Tongue (tissue), 2 donors: Measurements from ENCODE around the gene CEP44. TPM values are rescaled to one million over a fixed set of nuclear protein-coding genes. Genes with fewer than 3 reads are reported as not detected.
"Not testable (repeated sequence)": the region's sequence is repeated elsewhere in the genome, so short reads cannot be mapped to it uniquely, and the experiment has no call there.

Source experiments
- DNase-seq: peaks from one replicate; pipeline ENCODE4 v3.0.0-alpha.2; 2015
- total RNA-seq: library from RNA; depleted of rRNA; stranded (reverse); fragments of >200 nt; gene quantifications from one replicate; pipeline ENCODE4 v1.2.3, GENCODE V29; 2014

CEP44 gene, protein sequence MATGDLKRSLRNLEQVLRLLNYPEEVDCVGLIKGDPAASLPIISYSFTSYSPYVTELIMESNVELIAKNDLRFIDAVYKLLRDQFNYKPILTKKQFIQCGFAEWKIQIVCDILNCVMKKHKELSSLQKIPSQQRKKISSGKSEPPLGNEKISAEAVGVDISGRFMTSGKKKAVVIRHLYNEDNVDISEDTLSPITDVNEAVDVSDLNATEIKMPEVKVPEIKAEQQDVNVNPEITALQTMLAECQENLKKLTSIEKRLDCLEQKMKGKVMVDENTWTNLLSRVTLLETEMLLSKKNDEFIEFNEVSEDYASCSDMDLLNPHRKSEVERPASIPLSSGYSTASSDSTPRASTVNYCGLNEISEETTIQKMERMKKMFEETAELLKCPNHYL
- 32.8 TPM for total RNA-seq

DNA sequence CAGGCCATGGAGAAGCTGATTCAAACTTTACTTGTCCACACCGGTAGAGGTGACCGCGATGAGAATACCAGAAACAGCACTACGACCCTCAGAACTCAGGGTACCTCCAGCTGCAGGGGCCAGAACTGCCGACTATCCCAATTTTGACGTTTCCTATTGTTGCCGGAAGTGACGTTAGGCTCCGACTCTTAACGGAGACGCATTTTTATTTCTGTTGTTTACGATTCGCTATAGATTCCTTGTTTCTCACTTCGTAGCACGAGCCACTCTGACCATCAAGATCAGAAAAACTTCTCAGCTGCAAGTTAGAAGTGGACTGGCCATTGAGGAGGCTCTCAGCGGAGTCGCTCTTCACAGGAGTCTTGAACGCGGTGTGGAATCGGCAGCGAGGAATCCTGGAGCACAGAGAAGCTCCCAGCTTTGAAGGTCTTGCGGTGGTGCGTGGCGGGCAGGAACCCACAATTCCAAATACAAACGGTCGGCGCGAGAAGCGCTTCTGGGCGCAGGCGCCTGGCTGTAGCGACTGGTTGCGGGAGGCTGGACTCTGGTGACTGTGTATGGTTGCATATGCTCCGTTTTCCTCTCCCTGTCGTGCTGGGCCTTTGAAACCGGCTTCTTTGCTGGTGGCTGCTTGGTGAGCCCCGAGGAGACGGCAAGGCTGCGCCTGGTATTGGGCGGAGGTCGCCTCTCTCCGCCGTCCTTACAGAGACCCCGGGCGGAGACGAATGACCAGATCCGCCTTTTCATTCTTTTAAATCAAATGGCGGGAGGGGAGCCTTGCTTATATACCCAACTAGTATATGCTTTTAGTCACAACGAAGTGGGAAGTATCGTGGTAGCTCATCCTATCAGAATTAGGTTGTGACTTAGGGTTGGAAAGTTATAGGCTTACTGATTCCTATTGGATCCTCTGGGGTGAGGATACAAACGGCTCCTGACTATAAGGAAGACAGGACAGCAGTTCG is at the start of gene CEP44, which contains the start of gene FBXO8:
Gene CEP44 (plus strand): TSS at position 405 of the 965 bp plus-strand sequence. CDS start 15,211 bp downstream, outside the sequence.
Gene FBXO8 (minus strand): TSS at position 161 of the 965 bp plus-strand sequence. CDS start 20,575 bp downstream, outside the sequence.
- peak; percentile 94 for DNase-seq

DNA sequence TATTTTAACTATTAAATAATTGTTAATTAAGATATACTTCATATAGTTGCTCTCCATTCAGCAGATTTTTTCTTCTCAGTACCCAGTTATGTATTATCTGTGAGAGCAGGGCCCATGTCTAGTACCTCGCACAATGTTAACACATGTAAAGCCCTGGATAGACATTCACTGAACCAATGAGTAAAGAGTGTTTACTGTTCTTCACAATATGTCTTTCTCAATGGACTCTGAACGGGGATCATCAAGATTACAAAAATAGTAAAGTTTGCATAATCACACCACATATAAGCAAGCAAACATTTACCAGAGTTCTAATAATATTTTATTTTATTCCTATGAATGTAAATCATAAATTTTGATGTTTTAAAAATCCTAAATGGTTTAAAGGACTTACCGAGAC is 47.4 kb upstream of the CEP44 start:
- no peak for DNase-seq

DNA sequence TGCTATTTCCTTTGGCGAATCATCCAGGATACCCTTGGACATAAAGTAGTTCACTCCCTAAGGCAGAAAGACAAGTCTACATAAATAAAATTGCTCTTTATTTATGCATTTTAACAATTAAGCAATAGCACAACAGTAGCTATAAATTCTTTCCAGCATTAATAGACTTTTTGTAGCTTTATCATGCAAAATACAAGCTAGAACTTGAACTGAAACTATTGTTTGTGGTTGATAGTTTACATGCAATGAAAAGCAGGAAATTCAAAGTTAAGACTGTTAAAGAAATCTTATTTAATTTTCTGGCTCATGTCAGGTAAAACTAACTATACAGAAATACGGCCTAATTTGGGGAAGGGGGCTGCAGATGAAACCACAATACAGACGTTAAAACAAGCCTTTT is 42.5 kb upstream of the CEP44 start:
- DNase-seq: no peak

DNA sequence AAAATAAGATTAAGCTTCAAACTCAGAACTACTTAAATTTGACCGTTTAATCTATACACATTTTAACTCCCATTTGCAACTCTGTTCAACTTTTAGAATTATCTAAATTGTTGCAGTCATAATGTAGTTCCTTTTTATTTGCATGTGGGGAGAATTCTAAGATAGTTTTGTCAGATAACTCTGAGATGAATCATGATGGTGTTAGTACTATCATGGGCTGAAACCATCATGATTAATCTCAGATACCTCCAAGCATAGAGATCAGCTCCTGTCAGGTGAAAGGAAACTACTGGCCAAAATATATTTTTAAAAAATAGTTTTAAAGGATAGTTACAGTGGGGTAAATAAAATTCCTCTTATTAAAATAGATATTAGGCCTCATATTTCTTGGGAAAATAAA is 39.3 kb upstream of the CEP44 start:
- DNase-seq: no peak

DNA sequence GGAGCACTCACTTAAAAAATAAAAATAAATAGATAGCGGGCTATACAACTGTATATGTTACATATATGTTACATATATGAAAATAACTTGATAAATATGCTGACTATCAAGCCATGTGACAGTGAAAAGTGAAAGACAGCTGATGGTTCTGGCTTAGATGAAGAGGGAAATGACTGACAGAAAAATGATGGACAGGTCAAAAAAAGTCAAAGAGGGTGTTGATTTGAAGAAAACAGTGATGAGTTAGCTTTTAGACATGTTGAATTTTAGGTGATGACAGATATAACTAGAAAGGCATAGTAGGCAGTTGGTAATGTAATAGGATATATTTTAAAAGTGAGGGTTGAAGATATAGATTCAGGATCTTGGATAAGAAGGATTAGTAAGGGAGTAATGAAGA is 38.0 kb upstream of the CEP44 start:
- DNase-seq: no peak

DNA sequence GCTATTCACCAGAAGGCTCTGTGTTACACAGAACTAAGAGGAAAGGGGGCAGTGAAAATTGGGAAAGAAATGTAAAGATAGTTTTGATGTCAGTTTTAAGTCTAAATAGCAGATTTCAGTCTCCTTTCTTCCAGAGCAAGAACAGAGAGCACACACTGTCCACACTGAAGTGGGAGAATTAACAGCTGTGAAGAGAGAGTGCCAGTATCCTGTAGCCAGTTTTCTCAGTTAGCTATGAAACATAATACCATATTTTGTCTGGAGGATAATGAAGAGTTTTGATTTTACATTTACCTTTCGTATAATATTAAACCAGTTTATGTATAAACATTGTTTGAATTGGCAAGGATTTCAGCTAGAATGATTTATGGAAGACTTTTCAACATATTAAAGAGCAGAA is 35.3 kb upstream of the CEP44 start:
- DNase-seq: peak; percentile 44

DNA sequence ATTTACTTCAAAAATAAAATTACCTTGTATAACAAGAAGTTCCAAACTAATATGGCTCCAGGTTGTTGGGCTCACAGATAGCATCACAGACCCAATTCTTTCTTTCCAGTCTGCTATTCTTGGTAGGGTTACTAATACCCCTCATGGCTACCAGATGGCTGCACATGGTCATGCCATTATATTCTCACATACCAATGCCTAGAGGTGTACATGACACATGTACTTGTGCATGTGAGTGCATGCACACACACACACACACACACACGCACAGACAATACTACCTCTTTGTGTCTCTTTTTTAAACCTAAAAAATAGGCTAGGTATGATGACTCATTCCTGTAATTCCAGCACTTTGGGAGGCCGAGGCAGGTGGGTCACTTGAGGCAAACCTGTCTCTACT is 31.3 kb upstream of the CEP44 start:
- no peak for DNase-seq

DNA sequence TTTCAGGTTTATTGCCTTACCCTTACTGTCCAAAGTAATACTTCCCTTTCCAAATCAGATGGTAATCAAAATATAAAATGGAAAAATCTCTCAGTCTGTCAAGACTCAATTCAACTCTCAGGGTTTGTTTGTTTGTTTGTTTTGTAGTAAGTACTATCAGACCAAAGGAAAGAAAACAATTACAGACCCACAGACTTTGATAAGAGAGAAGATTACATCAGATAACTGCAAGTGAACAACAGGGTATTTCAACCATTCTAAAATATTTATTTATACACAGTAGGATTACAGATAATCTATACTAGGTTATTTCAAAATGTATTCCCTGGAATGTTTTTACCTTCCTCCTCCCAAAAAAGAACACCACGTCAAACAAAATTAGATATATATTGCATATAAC is 29.1 kb upstream of the CEP44 start:
- no peak for DNase-seq

DNA sequence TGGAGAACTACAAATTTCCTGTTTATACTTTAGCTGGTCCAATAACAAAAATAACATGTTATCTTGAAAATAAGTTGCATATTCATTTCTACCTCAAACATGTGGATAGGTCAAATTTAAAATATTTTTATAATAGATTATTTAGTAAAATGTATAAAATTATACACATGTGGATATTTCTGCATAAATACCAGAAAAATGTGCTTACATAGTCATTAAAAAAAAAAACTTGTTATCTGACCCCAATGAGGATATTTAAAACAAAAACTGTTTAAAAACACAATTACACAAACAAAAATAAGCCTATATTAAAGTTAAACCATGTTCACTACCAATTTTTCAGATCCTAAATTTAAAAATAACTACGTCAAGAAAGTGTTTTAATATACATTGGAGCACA is 28.3 kb upstream of the CEP44 start:
- DNase-seq: no peak

DNA sequence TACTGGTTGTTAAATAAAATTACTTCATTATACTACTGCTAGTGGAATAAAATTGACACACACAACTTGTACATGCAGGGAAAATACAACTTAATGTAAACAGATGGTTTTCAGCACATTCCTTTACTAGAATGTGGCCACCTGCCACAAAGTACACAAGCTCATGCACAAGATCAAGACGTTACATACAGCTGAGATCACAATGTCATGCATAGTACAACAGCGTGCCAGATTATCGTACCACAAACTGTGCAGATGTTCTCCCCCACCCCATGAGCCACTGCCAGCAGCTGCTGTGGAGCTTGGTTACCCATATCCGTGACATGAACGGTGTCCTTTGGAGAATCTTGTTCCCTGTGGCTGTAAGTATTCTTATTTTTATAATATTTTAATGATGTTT is 27.9 kb upstream of the CEP44 start:
- peak; percentile 89 for DNase-seq

DNA sequence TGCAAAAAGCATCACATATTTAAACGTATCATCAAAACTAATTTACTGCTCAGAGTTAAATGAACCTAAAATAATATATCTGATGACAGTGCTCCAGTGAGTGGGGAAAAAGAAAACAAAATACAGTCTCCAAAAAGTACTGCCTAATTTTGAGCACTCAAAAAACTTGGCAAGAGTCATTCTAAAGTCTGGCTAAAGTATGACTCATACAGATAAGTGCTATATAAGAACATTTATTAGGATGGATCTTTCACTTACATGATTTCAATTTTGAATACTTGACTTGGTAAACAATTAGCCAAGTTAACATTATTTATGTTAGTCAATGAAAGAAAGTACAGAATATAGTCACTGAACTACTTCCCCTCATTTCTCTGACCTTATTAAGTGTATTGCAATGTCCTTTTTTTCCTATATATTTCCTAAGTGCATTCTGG is 27.4 kb upstream of the CEP44 start:
- peak; percentile 26 for DNase-seq

DNA sequence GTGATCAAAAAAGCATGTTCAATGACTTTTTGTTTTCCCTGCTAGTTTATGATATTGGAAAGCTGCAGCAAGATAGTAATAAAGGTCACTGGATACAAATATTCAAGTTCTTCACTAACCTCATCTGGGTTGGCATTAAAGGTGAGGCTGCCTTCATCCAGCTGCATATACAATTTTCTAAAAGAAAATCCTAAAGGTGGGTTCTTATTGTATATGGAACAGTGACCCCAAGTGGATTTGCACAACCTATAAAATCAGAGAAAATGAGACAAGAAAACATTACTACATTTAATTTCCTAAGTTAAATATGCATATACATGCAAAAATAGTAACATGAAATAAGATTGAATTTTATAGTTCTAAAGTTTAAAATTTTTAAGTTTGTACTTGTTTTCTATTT is 24.1 kb upstream of the CEP44 start:
- no peak for DNase-seq

DNA sequence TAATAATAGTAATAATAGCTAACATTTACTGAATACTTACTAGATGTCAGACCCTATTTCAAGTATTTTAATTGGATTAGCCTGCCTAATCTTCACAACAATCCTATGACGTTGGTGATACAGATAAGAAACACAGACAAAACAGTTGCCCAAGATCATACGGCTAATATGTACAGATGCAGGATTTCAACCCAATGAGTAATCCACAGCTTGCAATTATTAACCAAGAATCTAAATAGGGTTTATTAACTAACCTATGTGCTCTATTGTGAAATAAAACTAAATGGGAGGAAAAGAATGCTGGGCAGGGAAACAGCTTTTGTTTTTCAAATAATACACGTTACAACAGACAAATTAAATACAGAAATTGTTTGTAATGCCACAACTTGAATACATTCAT is 23.6 kb upstream of the CEP44 start:
- DNase-seq: no peak

DNA sequence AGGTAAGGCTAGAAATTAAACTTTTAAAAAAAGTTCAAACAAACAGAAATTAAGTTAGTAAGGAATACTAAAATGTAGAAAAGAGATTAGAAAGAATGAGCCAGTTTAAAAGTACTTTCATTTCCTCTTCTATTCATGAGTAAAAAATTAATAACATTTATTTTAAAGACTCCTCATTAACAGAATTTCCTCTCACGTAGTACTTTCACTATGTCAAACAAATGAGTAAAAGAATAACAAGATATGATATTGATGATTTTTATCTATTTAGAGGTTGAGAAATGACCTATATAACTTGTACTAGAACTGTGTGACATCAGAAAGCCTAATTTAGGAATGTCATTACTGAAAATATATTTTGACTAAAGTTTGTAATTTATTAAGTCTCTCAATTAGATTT is 22.3 kb upstream of the CEP44 start:
- not testable (repeated sequence) for DNase-seq

DNA sequence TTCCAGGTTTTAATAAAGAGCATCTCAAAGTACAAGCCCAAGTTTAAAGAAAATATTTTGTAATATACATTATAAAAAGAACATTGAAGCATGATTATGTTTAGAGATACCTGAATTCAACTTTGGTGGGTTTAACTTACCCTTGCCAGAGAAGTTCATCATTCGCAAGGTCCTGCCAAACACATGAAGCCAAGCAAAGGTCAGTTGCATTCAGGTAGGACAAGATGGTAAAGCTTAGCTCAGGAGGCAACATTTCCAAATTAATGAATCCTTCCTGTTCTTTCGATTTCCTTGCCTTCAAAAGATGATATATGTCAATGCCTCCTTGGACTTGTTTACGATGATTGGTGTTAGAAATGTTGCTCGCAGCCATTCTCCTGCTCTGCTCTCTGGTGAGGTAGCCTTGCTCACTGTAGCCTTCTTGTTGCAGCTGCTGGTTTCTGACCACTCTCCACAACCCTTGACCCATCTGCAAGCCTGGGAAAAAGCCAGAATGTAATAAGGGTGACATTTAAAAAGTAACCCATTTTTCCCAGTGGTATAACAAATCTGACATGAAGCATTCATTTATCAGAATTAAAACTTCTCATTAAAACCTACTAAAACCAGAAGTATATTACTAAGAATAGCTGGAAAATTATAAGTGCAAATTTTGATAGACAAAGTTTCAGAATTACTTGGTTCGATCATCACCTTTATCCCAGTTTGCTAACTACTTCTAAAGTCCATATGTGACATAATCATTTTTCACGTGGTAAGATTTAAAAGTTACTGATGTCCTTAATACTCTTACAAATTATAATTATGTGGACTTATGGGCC is 20.9 kb upstream of the CEP44 start:
- DNase-seq: no peak

DNA sequence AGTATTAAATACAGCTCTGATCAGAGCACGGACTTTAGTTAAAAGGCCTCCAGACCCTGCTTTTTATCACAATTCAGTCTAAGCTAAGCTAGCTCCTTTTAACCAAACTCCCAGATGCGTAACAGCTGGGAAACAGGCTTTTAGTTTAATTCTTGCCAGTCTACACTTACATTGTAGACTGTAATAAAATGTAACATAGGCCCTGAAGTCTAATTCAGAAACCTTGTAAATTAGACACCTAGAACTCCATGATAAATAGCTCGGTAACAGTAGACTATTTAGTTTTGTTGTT is 20.3 kb upstream of the CEP44 start:
- DNase-seq: peak; percentile 34

DNA sequence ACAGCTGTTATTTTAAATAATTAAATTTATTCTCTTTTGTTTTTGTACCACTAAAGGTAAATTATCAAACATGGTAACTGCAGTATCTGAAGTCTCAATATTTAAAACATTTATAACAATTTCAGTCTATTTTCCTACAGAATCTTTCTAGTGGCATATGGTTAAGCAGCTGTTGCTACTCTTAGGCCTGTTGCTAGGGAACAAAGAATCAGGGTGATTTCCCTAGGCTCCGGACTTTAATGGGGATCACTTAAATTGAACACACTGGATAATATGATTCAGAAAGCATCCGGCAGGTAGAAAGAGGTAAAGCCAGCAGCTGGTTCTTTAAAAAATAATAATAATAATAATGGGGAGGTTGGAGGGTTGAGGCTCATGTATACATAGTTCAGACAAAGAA is 17.8 kb upstream of the CEP44 start:
- DNase-seq: peak; percentile 48

DNA sequence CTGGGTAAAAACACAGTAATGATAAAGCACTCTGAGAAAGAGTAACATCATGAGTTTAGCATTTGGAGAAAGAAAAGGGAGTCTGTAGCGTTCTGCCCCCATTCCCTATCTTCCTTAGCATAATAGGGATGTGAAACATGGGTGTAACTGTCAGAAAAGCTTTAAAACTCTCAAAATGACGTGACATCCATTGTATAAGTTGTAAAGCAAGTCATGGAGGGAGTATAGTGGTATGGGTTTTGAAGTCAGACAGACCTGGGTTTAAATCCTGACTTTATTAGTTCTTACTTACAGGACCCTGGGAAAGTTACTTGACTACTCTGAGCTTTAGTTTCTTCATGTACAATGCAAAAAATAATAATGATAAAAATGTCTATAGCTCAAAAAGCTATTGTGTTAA is 17.3 kb upstream of the CEP44 start:
- DNase-seq: no peak

DNA sequence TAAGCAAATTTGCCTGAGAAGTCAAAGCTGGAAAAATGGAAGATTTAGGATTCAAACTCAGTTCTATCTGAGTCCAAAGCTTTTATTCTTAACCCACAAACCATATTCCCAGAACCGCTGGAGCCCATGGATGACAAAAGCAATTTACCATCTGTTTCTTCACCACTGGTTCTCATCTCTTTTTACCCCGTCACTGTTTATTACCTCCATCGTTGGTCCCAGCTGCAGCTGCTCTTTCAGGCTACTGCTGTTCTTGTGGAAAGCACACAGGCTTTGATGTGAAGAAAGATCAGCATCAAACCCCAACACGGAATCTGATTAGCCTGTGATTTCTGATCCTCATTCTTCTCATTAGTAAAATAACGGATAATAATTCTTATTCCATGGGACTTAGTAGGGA is 9.8 kb upstream of the CEP44 start:
- DNase-seq: no peak

DNA sequence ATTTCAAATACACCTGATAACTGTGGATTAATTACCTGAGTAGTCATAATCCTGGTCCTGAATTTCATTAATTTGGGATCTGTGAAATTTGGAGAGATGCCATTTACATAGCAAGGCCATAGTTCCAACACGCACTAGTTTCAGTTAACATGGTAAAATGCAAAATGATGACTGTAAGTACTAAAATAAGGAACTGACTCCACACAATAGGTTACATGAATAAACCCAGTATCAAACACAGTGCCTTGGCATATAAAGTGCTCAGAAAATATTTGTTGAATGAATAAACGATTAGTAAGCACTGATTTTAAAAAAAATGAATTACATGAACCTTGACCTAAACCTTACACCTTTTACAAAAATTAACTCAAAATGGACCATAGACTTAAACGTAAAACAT is 9.3 kb upstream of the CEP44 start:
- no peak for DNase-seq

DNA sequence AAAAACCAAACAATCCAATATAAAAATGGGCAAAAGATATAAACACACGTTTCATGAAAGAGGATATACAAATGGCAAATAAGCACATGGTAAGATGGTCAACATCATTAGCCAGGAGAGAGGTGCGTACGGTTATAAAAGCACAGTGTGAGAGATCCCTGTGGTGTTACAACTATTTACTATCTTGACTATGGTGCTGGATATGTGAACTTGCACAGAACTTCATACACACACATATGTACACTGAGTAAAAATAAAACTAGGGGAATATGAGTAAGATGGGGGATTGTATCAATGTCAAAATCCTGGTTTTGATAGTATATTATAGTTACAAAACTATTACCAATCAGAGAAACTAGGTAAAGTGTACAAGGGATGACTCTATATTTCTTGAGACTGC is 8.6 kb upstream of the CEP44 start:
- DNase-seq: no peak

DNA sequence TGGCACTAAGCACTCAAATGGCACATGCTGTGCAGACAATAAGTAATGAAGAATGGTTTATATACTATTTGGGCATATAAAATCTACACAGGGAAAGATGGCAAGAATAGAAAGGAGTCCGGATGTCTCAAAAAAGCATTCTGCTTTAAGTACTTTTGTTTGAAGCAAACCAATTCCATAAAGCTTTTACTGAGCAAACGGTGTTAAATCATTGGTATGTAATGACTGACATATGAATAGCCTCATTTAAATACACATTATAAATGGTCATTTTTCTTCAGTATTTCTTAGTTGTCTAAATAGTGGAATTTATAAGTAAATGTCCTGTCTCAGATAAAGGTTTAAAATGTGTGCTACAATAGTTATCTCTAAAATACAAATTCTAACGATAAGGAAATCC is 6.3 kb upstream of the CEP44 start:
- no peak for DNase-seq

DNA sequence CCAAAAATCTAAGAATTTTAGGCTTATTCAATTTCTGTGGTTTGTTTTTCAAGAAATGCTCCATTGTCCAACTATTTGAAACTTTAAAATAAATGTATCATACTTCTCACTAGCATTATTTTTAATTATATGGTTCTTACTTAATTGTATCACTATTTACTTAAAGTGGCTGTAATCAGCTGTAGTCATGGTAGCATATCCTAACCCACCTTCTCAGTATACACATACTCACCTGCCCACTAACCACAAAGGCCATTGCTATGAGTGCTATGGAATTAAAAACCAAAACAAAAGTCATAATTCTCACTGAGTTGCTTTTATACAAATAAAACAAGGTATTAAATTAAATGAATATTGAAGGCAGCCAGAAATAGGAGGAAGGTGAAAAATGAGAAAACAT is 5.2 kb upstream of the CEP44 start:
- DNase-seq: no peak
